HG03520 (cell line): ENCODE results near the gene OBSCN.

Experiments
- ATAC-seq: cut with Tn5 transposase; IDR thresholded peaks from one replicate; pipeline ENCODE4 v1.9.1; 2021; ENCODE audit warnings: mild to moderate bottlenecking, moderate library complexity; ENCODE audit not compliant: unreplicated experiment

OBSCN gene

GRCh38 chr1:228408869-228409805 is 201.3 kb downstream of the OBSCN start:
- no peak for ATAC-seq

- ATAC-seq, result no peak
Observed at GRCh38 chr1:228410015-228410414, 202.2 kb downstream of the OBSCN start.

GRCh38 chr1:228410671-228411070 is 202.8 kb downstream of the OBSCN start:
- no peak for ATAC-seq

GRCh38 chr1:228411121-228411520 is 203.3 kb downstream of the OBSCN start:
- ATAC-seq, result no peak

- ATAC-seq, result no peak
Observed at GRCh38 chr1:228411548-228412430, 203.9 kb downstream of the OBSCN start.

- no peak for ATAC-seq
Observed at GRCh38 chr1:228413241-228414010, 205.6 kb downstream of the OBSCN start.

- no peak for ATAC-seq
Observed at GRCh38 chr1:228414511-228415211, 206.8 kb downstream of the OBSCN start.

GRCh38 chr1:228415221-228415620 is 207.4 kb downstream of the OBSCN start:
- ATAC-seq, result no peak

GRCh38 chr1:228415853-228416216 is 208.0 kb downstream of the OBSCN start:
- ATAC-seq, result no peak

- no peak for ATAC-seq
Observed at GRCh38 chr1:228416217-228416933, 208.5 kb downstream of the OBSCN start, which contains the start of gene TRIM17. Gene TRIM17 (minus strand): TSS chr1:228416861. CDS start chr1:228415072, 1,789 bp downstream.

- ATAC-seq, result no peak
Observed at GRCh38 chr1:228417061-228417460, 209.2 kb downstream of the OBSCN start.

- ATAC-seq, result no peak
Observed at GRCh38 chr1:228417483-228418203, 209.8 kb downstream of the OBSCN start.

GRCh38 chr1:228420968-228421826 is 213.4 kb downstream of the OBSCN start:
- no peak for ATAC-seq

GRCh38 chr1:228423404-228424053 is 215.7 kb downstream of the OBSCN start:
- ATAC-seq, result no peak

GRCh38 chr1:228424685-228425660 is 217.1 kb downstream of the OBSCN start:
- no peak for ATAC-seq

GRCh38 chr1:228426518-228427175 is 218.8 kb downstream of the OBSCN start:
- ATAC-seq, result no peak
